AG09309 (cell line): Measurements from ENCODE around the gene APBA2.
"Not testable (repeated sequence)": the region's sequence is repeated elsewhere in the genome, so short reads cannot be mapped to it uniquely, and the experiment has no call there.

Experiments
- DNase-seq: peaks from one replicate; pipeline ENCODE4 v3.0.0-alpha.2; 2010; ENCODE audit warnings: low read depth
- H3K4me3 ChIP-seq: 2 replicates; pipeline ENCODE4 v1.5.1; 2011; ENCODE audit warnings: mild to moderate bottlenecking, low read depth, low read length, moderate library complexity; ENCODE audit not compliant: control insufficient read depth
- CTCF ChIP-seq: IDR thresholded peaks from 2 replicates; pipeline ENCODE4 v1.5.1; 2011; ENCODE audit warnings: mild to moderate bottlenecking, low read depth, low read length, inconsistent platforms; ENCODE audit not compliant: insufficient read depth, control insufficient read depth; ENCODE audit errors: missing control alignments

Gene APBA2

GRCh38 chr15:29037997-29038705, 152.4 kb downstream of the APBA2 start:
- TF ChIP-seq CTCF: no peak
- DNase-seq: no peak
- no peak overlapping the region for H3K4me3 ChIP-seq

GRCh38 chr15:29039466-29040369, 153.9 kb downstream of the APBA2 start:
- no peak for TF ChIP-seq CTCF
- H3K4me3 ChIP-seq: no peak overlapping the region
- DNase-seq: no peak

- H3K4me3 ChIP-seq: no peak overlapping the region
- DNase-seq: peak; percentile 10
Observed at GRCh38 chr15:29040370-29040751, 154.6 kb downstream of the APBA2 start.

GRCh38 chr15:29043736-29044502, 158.1 kb downstream of the APBA2 start:
- DNase-seq: no peak
- no peak overlapping the region for H3K4me3 ChIP-seq
- no peak for TF ChIP-seq CTCF

More at GRCh38 chr15:29040370-29040751, 154.6 kb downstream of the APBA2 start:
- TF ChIP-seq CTCF: no peak

- no peak overlapping the region for H3K4me3 ChIP-seq
- no peak for TF ChIP-seq CTCF
- no peak for DNase-seq
Observed at GRCh38 chr15:29044503-29044901, 158.7 kb downstream of the APBA2 start.

- not testable (repeated sequence) for H3K4me3 ChIP-seq, DNase-seq
Observed at GRCh38 chr15:29045161-29045560, 159.4 kb downstream of the APBA2 start.
